Germinal center (tissue), 1 donor: ENCODE data around the gene ST6GALNAC3.

Experiments
- DNase-seq: peaks from one replicate; pipeline ENCODE4 v3.0.0; 2012; ENCODE audit warnings: mixed read lengths, low spot score

The ST6GALNAC3 gene

GRCh38 chr1:76250271-76250670 lies 175.7 kb downstream of the ST6GALNAC3 start:
- DNase-seq, result no peak

GRCh38 chr1:76252431-76252830 lies 177.9 kb downstream of the ST6GALNAC3 start:
- no peak for DNase-seq

- no peak for DNase-seq
These were observed 179.8 kb downstream of the ST6GALNAC3 start for GRCh38 chr1:76254104-76255030.

GRCh38 chr1:76256289-76257223 lies 182.0 kb downstream of the ST6GALNAC3 start:
- no peak for DNase-seq

GRCh38 chr1:76257823-76258222 lies 183.3 kb downstream of the ST6GALNAC3 start:
- no peak for DNase-seq

GRCh38 chr1:76259270-76259669 lies 184.7 kb downstream of the ST6GALNAC3 start:
- no peak for DNase-seq

- no peak for DNase-seq
These were observed 185.7 kb downstream of the ST6GALNAC3 start for GRCh38 chr1:76260279-76260678.

- DNase-seq, result no peak
These were observed 188.1 kb downstream of the ST6GALNAC3 start for GRCh38 chr1:76262601-76263000.

GRCh38 chr1:76264642-76265041 lies 190.1 kb downstream of the ST6GALNAC3 start:
- DNase-seq, result no peak

GRCh38 chr1:76266762-76267161 lies 192.2 kb downstream of the ST6GALNAC3 start:
- no peak for DNase-seq

GRCh38 chr1:76267631-76268030 lies 193.1 kb downstream of the ST6GALNAC3 start:
- DNase-seq, result no peak

GRCh38 chr1:76268341-76268740 lies 193.8 kb downstream of the ST6GALNAC3 start:
- DNase-seq, result no peak

- no peak for DNase-seq
These were observed 194.6 kb downstream of the ST6GALNAC3 start for GRCh38 chr1:76269155-76269554.

- no peak for DNase-seq
These were observed 199.8 kb downstream of the ST6GALNAC3 start for GRCh38 chr1:76274302-76274701.

GRCh38 chr1:76274718-76275117 lies 200.2 kb downstream of the ST6GALNAC3 start:
- no peak for DNase-seq

GRCh38 chr1:76278711-76279100 lies 204.2 kb downstream of the ST6GALNAC3 start:
- DNase-seq, result no peak

GRCh38 chr1:76279101-76279748 lies 204.7 kb downstream of the ST6GALNAC3 start:
- no peak for DNase-seq

- no peak for DNase-seq
These were observed 206.8 kb downstream of the ST6GALNAC3 start for GRCh38 chr1:76281306-76281705.

GRCh38 chr1:76284842-76285241 lies 210.3 kb downstream of the ST6GALNAC3 start:
- no peak for DNase-seq

- no peak for DNase-seq
These were observed 211.1 kb downstream of the ST6GALNAC3 start for GRCh38 chr1:76285578-76286135.

GRCh38 chr1:76287917-76288316 lies 213.4 kb downstream of the ST6GALNAC3 start:
- DNase-seq, result no peak
